Ascending aorta (tissue), 2 donors: Measurements from ENCODE around the gene EXOC4. TPM values are rescaled to one million over a fixed set of nuclear protein-coding genes. Genes with fewer than 3 reads are reported as not detected.

ENCODE experiments used
- DNase-seq, 2 donors: peaks; one replicate each; pipeline ENCODE4 v3.0.0-alpha.2; 2019; ENCODE audit warnings: low spot score in 2 of 2
- H3K27ac ChIP-seq, 2 donors: fragments of 200-600 bp; sonication (generic); one replicate each; pipeline ENCODE4 v1.5.1; 2016 to 2017; ENCODE audit warnings: mild to moderate bottlenecking in 1 of 2
- H3K27me3 ChIP-seq: fragments of 200-600 bp; sonication (generic); one replicate; pipeline ENCODE4 v1.5.1; 2017
- H3K36me3 ChIP-seq, 2 donors: fragments of 200-600 bp; sonication (generic); one replicate each; pipeline ENCODE4 v1.5.1; 2016
- H3K4me1 ChIP-seq, 2 donors: fragments of 200-600 bp; sonication (generic); one replicate each; pipeline ENCODE4 v1.5.1; 2016 to 2017; ENCODE audit warnings: mild to moderate bottlenecking in 1 of 2
- H3K4me3 ChIP-seq, 2 donors: fragments of 200-600 bp; sonication (generic); one replicate each; pipeline ENCODE4 v1.5.1; 2016 to 2017; ENCODE audit warnings: mild to moderate bottlenecking in 1 of 2
- H3K9me3 ChIP-seq, 2 donors: fragments of 200-600 bp; sonication (generic); one replicate each; pipeline ENCODE4 v1.5.1; 2016
- intact Hi-C: fragments of 100-400 bp; cut with DNase I; formaldehyde crosslinking; loops from one replicate; pipeline ENCODE4 v1.15.1; 2023
- total RNA-seq: library from RNA; depleted of rRNA; stranded (reverse); fragments of >200 nt; gene quantifications from one replicate; pipeline ENCODE4 v1.1.0, GENCODE V29; 2016
- TF ChIP-seq, protein P1 (sequence below), 3 experiments: fragments of 200-600 bp in 2 of 3; fragments of 450-650 bp in 1 of 3; sonication (generic) in 2 of 3; IDR thresholded peaks; one replicate each; pipeline ENCODE4 v1.5.1; 2016 to 2019; ENCODE audit warnings: antibody characterized with exemption in 3 of 3, mild to moderate bottlenecking in 1 of 3, moderate library complexity in 1 of 3

The EXOC4 gene
- total RNA-seq, 1 donor from 2014 or later = 27.1 TPM

DNA sequence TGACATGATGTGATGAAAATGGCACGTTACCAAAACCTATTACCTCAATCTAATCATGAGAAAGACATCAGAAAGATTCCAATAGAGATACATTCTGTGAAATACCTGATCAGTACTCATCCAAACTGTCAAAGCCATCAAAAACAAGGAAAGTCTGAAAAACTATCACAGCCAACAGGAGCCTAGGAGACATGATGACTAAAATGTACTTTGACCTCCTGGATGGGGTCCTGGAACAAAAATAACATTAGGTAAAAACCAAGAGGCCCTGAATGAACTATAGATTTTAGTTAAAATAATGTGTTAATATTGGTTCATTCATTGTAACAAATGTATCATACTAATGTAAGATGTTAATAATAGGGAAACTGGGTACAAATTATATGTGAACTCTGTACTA lies 760.4 kb downstream of the EXOC4 start:
- no peaks in the 10 kb centered on the region for H3K27me3 ChIP-seq
- DNase-seq = no peak
- intact Hi-C loops = no loop called here
- no peak overlapping the region for H3K27ac ChIP-seq
- no peak overlapping the region for H3K4me3 ChIP-seq
- no peaks in the 10 kb centered on the region for H3K4me1 ChIP-seq
- TF ChIP-seq, protein P1, sequence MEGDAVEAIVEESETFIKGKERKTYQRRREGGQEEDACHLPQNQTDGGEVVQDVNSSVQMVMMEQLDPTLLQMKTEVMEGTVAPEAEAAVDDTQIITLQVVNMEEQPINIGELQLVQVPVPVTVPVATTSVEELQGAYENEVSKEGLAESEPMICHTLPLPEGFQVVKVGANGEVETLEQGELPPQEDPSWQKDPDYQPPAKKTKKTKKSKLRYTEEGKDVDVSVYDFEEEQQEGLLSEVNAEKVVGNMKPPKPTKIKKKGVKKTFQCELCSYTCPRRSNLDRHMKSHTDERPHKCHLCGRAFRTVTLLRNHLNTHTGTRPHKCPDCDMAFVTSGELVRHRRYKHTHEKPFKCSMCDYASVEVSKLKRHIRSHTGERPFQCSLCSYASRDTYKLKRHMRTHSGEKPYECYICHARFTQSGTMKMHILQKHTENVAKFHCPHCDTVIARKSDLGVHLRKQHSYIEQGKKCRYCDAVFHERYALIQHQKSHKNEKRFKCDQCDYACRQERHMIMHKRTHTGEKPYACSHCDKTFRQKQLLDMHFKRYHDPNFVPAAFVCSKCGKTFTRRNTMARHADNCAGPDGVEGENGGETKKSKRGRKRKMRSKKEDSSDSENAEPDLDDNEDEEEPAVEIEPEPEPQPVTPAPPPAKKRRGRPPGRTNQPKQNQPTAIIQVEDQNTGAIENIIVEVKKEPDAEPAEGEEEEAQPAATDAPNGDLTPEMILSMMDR (IDR thresholded peaks at IDR 0.05) = no peak
- no peaks in the 10 kb centered on the region for H3K36me3 ChIP-seq
- no peaks in the 10 kb centered on the region for H3K9me3 ChIP-seq

- no peaks in the 10 kb centered on the region for H3K4me1 ChIP-seq
- no peak for DNase-seq
- TF ChIP-seq, protein P1 (IDR thresholded peaks at IDR 0.05) = no peak
- no peaks in the 10 kb centered on the region for H3K27me3 ChIP-seq
- H3K9me3 ChIP-seq = no peaks in the 10 kb centered on the region
- H3K4me3 ChIP-seq = no peak overlapping the region
- intact Hi-C loops = no loop called here
- no peak overlapping the region for H3K27ac ChIP-seq
- H3K36me3 ChIP-seq = no peaks in the 10 kb centered on the region
These were observed 762.1 kb downstream of the EXOC4 start for GRCh38 chr7:134014935-134015334.

GRCh38 chr7:134016223-134016941 lies 763.5 kb downstream of the EXOC4 start:
- intact Hi-C loops = no loop called here
- H3K27me3 ChIP-seq = no peaks in the 10 kb centered on the region
- H3K4me1 ChIP-seq = no peaks in the 10 kb centered on the region
- H3K36me3 ChIP-seq = no peaks in the 10 kb centered on the region
- no peaks in the 10 kb centered on the region for H3K9me3 ChIP-seq
- no peak overlapping the region for H3K27ac ChIP-seq
- H3K4me3 ChIP-seq = no peak overlapping the region
- TF ChIP-seq, protein P1 (IDR thresholded peaks at IDR 0.05) = peak in 2 of 3 experiments; percentile 8 to 58
- DNase-seq = no peak

DNA sequence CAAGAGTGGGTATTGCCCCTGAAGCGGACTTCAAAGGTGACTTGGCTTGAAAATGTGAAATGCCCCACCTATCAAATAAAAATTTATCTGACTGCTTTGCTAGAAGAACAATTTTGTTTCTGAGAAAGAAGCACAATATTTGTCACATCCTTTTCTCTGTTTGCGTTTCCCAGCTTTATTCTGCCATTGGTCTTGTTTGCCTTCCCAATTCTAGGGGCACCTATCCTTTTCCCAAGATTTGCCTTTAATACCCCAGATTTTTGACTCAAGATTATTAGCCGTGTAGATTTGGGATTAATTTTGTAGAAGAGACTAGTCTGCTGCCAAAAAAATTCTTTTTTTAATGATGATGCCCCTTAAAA lies 764.0 kb downstream of the EXOC4 start:
- no peaks in the 10 kb centered on the region for H3K9me3 ChIP-seq
- TF ChIP-seq, protein P1 (IDR thresholded peaks at IDR 0.05) = no peak
- intact Hi-C loops = no loop called here
- no peaks in the 10 kb centered on the region for H3K36me3 ChIP-seq
- DNase-seq = no peak
- H3K4me1 ChIP-seq = no peaks in the 10 kb centered on the region
- H3K27me3 ChIP-seq = no peaks in the 10 kb centered on the region
- no peak overlapping the region for H3K4me3 ChIP-seq
- no peak overlapping the region for H3K27ac ChIP-seq

GRCh38 chr7:134018306-134018705 lies 765.4 kb downstream of the EXOC4 start:
- intact Hi-C loops = no loop called here
- Histone ChIP-seq H3K27me3 (no peaks in the 10 kb centered on the region), H3K27ac (no peak overlapping the region), H3K4me1 (no peaks in the 10 kb centered on the region), H3K9me3 (no peaks in the 10 kb centered on the region), H3K36me3 (no peaks in the 10 kb centered on the region), H3K4me3 (no peak overlapping the region)
- TF ChIP-seq, protein P1 (IDR thresholded peaks at IDR 0.05) = no peak
- no peak for DNase-seq

DNA sequence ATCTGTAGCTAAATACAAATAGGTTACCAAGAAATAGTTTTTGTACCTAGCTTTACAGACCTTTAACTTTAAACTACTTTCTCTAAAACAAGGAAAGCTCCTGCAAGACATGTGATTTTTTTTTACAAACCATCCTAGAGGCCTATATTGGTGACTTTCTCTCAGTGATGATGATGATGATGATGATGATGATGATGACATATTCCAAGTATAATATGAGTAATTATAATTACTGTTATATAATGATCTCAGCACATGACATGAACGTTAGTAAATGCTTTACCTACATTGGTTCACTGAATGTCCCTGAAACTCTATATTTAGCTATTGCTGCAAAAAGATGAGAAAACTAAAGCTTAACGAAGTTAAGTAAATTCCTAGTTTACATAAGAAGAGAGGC lies 766.4 kb downstream of the EXOC4 start:
- Histone ChIP-seq H3K36me3 (no peaks in the 10 kb centered on the region), H3K27me3 (no peaks in the 10 kb centered on the region), H3K4me3 (no peak overlapping the region), H3K27ac (no peak overlapping the region), H3K4me1 (no peaks in the 10 kb centered on the region), H3K9me3 (no peaks in the 10 kb centered on the region)
- TF ChIP-seq, protein P1 (IDR thresholded peaks at IDR 0.05) = no peak
- DNase-seq = no peak
- intact Hi-C loops = no loop called here
